HG03139 (cell line): ENCODE data around the gene ARFGAP1.

Source experiments
- ATAC-seq: cut with Tn5 transposase; IDR thresholded peaks from one replicate; pipeline ENCODE4 v1.9.1; 2021; ENCODE audit not compliant: unreplicated experiment

ARFGAP1 gene

DNA sequence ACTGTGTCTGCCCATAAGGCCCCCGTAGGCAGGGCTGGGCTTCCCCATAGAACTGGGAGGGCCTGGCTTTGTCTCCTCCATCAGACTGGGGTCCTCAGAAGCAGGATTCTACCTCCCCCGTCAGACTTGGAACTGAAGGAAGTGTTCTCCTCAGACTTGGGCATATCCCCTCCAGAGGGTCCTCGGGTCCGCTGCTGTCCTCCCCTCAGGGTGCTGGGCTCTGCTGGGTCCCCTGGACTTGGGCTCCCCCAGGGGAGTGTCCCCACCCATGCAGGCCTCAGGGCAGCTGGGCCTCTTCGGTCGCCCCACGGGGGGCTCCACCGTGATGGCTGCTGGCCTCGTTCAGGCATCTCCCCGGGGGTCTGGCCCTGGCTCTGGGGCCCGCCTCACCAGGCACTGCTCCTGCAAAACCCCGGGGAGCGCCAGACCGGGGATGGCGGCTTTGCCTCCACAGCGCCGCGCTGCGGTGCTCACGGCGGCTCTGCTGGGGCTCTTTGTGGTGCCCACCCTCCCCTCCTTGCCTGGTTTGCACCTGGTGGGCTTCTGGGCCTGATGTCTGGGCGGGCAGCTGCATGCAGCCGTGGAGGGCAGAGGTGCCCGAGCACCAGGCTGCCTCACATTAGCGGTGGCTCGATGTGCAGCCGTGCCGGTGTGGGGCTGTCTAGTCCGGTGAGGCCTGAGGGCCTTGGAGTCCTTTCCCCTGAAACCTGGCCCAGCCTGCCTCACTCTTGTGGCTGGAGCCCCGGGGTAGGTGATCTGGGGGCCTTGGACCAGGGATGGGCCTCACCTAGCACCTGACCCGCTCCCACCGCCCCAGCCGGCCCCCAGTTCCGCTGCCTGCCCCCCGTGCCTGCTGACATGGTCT, 34.3 kb downstream of the ARFGAP1 start:
- ATAC-seq: no peak

DNA sequence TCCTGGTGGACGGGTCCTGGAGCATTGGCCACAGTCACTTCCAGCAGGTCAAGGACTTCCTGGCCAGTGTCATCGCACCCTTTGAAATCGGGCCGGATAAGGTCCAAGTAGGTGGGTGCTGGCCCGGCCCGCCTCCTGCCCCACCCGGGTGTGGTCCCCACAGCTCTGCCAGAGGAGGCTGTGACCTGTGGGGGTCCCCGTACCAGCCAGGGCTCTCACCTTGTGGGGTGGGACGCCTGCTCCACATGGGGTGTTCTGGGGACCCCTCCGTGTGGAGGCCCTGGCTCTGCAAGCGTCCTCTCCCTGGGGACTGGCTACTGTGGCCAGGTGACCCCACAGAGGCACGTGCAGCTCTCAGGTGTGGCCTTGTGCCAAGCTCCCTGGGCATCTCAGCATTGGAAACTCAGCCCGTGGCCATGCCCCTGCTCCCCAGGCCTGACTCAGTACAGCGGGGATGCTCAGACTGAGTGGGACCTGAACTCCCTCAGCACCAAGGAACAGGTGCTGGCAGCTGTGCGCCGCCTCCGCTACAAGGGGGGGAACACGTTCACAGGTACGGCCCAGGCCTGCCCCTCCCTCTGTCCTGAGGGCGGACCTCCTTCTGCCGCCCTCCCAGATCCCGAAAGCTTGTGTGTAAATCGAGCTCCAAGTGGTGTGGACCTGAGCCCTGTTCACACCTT, 35.1 kb downstream of the ARFGAP1 start:
- ATAC-seq: no peak

DNA sequence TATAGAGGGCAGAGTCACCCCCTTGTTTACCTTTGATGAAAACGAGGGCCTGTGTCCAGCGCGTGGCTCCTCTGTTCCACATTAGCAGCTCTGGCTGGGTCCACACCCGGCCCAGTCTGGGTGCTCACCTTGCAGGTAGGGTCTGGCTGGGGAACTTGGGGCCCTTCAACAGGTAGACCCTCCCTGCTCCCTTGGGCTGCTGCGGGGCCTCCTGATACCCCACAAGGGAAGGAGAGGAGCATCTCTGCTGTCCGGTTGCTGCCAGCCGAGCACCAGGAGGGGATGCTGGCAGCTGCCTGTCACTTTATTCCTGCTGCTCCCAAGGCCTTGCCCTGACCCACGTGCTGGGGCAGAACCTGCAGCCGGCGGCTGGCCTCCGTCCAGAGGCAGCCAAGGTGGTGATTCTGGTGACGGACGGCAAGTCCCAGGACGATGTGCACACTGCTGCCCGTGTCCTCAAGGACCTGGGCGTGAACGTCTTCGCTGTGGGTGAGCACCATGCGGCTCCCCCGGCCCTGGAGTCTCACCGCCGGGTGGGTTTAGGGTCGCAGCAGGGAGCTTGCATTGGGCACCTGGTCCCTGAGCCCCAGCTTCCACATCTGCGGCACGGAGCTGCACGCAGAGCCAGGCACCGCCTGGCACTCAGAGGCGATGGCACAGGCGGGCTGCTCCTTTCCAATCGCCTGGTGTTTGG, 35.8 kb downstream of the ARFGAP1 start:
- no peak for ATAC-seq

DNA sequence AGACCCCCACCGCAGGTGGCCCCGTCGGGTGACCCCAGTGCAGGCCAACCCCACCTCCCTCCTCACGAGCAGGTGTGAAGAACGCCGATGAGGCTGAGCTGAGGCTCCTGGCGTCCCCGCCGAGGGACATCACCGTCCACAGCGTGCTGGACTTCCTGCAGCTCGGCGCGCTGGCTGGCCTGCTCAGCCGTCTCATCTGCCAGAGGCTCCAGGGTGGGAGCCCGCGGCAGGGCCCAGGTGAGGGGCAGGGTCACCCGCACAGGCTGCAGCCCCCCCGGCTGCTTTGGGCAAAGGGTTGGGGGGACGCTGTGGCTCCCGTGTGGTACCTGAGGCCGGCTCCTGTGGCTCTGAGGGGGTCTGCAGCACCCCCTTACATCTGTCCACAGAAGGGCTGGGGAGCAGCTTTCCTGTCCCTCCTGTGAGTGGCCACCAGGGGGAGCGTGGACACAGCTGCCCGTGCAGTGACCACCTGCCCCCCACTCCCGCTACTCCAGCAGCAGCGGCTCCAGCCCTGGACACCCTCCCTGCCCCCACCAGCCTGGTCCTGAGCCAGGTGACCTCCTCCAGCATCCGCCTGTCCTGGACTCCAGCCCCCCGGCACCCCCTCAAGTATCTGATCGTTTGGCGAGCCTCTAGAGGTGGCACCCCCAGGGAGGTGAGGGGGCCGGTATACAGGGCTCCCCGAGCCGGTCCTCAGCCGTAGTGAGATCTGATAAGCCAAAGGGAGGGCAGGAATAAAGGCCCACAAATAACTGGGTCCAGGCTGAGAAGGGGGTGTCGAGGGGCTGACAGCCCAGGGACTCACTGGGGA, 36.9 kb downstream of the ARFGAP1 start:
- no peak for ATAC-seq

DNA sequence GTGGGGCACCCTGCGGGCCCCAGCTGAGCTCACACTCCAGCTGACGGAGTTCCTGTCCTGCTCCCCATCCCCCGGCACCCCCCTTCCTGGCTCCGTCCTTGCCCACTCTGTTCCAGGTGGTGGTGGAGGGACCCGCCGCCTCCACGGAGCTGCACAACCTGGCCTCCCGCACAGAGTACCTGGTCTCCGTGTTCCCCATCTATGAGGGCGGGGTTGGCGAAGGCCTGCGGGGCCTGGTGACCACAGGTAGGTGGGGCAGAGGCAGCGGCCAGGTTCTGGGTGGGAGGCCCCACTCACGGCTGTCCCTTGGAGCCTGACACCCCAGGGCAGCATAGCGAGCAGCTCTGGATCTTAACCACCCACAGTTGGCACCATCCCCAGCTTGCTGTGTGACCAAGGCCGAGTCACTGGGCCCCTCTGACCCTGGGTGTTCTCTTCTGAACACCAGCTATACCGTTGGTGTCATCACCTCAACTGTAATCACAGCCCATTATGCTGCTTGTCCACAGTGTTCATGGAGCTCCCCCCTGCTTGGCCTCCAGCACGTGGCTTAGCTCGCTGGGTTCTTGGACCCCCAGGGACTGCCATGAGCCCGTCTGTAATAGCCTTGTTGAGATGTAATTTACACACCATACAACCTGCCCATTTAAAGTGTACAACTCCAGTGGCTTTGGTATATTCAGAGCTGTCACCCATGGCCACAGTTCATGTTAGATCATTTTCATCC, 37.8 kb downstream of the ARFGAP1 start:
- ATAC-seq: no peak

DNA sequence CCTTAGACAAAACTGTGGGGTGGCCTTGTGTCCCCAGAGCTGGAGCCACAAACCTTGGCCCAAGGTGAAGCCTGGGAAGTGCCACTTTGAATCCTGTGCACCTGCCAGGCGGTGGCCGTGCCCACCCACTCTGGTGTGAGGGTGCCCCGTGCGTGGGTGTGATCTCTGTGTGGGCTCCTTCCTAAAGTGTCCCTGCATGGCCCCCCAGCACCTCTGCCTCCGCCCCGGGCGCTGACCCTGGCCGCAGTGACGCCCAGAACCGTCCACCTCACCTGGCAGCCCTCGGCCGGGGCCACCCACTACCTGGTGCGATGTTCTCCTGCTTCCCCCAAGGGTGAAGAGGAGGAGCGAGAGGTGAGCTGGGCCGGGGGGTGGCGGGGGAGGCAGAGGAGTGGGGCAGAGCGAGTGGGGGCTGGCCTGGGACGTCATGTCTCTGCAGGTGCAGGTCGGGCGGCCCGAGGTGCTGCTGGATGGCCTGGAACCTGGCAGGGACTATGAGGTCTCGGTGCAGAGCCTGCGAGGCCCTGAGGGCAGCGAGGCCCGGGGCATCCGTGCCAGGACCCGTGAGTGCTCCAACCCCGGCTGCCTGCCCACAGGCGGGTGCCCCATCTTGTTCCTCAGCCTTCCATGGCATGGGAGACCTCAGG, 38.7 kb downstream of the ARFGAP1 start:
- no peak for ATAC-seq

DNA sequence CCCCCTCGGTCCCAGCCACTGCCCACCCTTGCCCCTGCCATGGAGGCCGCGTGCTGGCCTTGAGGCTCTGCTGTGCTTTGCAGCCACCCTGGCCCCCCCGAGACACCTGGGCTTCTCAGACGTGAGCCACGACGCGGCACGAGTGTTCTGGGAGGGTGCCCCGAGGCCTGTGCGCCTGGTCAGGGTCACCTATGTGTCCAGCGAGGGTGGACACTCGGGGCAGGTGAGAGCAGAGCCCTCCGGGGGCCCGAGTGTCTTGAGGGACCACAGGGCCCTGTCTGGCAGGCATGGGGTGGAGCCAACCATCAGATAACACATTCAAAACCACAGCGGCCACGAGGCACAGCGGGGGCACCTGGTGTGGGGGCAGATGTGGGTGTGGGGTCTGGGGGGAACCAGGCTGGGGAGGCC, 39.2 kb downstream of the ARFGAP1 start:
- ATAC-seq: no peak

DNA sequence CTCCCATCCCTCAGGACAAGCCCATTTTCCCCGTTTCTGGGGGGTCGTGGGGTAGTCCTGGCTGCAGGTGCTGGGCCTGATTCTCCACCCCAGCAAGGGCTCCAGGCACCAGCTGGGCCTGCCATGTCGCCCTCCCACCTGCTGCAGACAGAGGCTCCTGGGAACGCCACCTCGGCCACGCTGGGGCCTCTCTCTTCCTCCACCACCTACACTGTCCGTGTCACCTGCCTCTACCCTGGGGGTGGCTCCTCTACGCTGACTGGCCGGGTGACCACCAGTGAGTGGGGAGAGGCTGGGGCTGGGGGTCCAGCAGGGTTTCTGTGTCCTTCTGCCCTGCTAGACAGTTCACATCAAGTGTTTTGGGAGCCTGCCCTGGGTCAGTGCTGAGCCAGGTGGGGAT, 39.7 kb downstream of the ARFGAP1 start:
- ATAC-seq: no peak

DNA sequence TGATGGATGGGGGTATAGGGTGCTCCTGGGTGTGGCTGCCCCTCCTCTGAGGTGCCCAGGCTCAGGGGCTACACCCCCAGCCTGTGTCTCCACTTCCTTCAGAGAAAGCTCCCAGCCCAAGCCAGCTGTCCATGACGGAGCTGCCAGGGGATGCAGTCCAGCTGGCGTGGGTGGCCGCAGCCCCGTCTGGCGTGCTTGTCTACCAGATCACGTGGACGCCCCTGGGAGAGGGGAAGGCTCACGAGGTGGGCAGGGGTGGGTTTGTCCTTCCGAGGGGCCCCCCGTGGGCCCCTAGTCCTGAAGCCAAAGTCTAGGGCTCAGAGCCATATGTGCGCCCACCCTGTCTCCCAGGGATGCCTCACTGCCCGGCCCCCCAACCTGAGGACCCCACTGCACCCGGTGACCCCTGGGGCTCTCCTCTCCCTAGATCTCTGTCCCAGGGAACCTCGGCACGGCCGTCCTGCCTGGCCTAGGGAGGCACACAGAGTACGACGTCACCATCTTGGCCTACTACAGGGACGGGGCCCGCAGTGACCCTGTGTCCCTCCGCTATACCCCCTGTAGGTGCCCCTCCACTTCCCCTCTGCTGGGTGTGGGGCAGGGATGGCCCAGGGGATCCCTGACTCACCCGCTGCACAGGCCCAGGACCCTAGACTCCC, 40.2 kb downstream of the ARFGAP1 start:
- ATAC-seq: no peak

DNA sequence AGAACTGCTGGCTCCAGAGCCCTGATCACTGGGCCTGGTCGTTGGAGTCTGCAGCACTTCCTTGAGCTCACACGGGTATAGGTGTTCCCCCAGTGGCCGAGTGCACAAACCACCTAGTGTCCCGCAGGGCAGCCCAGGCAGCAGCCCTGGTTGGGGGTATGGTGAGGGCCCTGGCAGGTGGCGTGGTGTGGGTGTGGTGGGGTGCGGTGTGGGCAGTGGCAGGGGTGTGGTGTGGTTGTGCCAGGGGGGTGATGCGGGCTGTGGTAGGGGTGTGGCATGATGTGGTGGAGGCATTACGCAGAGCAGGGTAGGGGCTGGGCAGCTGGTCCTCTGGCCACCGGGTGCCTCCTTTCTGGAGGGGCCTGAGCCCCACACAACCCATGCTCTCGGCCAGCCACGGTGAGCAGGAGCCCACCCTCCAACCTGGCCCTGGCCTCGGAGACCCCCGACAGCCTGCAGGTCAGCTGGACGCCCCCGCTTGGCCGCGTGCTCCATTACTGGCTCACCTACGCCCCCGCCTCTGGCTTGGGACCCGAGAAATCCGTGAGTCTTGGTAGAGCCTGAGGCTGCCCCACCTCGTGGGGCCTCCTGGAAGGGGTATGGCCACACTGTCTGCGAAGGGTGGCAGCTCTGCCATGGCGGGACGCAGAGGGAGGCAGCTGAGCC, 40.9 kb downstream of the ARFGAP1 start:
- no peak for ATAC-seq

DNA sequence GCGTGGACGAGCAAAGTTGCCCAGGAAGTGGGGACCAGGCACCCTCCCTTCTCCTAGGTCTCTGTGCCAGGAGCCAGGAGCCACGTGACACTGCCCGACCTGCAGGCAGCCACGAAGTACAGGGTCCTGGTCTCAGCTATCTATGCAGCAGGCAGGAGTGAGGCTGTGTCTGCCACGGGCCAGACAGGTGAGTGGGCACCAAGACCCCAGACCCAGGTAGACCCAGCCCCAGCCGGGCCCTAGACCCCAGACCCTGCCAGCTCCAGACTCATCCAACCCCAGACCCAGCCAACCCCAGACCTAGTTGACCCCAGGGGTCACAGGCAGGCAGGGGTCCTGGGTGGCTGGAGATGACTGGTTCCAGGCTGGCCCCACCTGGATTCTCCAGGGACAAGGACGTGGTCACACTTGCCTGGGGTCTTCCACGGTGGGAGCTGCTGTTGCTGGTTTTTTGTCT, 41.4 kb downstream of the ARFGAP1 start:
- no peak for ATAC-seq

DNA sequence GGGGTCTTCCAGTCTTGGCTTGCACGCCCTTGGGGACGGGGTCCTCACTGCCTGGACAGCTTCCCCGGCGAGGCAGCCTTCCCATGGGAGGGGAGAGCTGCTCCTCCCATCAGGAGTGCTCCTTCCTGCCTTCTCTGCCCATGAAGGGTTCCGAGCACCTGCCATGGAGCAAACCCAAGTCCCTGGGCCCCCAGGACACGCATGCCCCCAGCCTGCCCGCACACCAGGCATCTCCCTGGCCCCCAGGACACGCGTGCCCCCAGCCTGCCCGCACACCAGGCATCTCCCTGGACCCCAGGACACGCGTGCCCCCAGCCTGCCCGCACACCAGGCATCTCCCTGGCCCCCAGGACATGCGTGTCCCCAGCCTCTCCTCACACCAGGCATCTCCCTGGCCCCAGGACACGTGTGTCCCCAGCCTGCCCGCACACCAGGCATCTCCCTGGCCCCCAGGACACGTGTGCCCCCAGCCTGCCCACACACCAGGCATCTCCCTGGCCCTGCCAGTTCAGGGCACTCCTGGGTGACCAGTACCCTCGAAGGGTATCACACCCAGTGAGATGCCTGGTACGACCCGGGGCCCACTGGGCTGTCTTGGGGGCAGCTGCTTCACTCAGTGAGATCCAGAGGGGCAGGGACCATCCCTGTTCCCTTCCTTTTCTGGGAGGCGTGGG, 42.1 kb downstream of the ARFGAP1 start:
- no peak for ATAC-seq

DNA sequence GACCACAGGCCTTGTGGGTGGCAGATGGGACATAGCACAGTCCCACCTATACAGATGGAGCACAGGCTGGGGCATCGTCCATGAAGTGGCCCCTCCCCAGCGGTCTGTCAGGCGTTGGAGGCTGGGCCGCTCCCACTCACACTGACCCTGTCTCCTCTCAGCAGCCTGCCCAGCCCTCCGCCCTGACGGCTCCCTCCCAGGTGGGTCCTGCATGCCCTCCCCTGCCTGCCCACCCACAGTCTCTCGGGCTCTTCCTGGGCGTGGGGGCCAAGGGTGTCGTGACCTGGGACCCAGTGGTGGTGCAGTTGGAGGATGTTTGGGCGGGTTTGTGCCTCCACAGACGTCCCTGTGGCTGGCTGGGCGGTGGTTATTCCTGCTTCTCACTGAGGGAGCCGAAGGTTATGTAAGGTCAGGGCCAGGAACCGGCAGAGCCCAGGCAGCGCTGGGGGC, 42.7 kb downstream of the ARFGAP1 start:
- no peak for ATAC-seq

DNA sequence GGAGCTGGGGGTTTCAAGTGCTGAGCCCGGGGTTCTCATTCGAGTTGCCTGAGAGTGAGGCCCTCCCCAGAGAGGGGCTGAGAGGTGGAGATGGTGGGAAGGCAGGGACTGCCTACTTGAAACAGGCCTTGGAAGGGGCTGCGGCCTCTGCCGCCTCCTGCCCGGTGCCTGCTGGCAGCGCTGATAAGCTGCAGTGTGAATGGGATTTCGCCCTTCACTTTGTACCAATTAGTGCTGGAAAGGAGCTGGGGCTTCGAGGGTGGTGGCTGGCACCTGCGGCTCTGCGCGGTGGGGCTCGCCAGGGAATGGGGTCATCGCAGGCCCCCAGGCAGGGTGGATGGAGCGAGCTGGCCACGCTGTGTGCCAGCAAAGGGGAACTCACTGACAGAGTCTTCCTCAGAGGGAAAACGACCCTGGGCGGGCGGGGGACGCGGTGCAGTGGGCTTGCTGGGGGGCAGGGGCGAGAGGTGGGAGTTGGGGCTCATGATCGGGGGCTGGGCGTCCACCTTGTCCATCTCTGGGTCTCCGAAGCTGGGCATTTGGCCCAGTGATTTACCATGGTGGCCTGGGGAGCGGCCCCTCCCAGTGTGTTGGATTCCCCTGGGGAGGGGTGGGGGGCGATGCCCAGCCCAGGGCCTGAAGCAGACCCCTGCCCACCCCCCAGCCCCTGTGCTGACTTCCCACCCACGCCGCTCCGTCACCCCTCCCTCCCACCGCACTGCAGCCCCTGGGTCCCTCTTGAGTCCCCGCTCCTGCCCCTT, 43.3 kb downstream of the ARFGAP1 start:
- no peak for ATAC-seq

DNA sequence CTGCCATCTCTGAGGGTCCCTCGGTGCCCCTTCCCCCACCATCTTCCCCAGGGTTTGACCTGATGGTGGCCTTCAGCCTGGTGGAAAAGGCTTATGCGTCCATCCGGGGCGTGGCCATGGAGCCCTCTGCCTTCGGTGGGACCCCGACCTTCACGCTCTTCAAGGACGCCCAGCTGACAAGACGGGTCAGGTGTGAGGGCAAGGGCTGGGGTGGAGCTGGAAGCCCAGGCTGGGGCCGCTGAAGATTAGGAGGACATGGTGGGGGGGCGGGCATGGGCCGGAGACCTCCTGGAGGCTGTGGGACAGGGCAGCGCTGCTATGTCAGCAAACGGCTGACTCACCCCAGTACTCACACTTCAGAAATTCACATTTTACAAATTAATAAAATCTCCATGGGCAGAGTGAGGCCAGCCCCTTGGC, 43.9 kb downstream of the ARFGAP1 start:
- no peak for ATAC-seq

DNA sequence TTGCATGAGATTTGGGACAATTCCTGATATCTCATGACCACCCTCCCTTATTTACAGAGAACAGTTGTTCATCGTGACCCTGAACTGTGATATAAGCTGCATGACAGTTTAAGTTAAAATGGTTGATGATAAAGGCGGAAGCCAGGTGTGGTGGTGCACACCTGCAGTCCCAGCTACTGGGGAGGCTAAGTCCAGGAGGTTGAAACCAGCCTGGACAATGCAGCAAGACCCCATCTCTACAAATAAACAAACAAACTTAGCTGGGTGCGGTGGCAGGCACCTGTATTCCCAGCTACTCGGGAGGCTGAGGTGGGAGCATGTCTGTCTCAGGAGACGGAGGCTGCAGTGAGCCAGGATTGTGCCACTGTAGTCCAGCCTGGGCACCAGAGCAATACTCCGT, 44.4 kb downstream of the ARFGAP1 start:
- ATAC-seq: no peak

DNA sequence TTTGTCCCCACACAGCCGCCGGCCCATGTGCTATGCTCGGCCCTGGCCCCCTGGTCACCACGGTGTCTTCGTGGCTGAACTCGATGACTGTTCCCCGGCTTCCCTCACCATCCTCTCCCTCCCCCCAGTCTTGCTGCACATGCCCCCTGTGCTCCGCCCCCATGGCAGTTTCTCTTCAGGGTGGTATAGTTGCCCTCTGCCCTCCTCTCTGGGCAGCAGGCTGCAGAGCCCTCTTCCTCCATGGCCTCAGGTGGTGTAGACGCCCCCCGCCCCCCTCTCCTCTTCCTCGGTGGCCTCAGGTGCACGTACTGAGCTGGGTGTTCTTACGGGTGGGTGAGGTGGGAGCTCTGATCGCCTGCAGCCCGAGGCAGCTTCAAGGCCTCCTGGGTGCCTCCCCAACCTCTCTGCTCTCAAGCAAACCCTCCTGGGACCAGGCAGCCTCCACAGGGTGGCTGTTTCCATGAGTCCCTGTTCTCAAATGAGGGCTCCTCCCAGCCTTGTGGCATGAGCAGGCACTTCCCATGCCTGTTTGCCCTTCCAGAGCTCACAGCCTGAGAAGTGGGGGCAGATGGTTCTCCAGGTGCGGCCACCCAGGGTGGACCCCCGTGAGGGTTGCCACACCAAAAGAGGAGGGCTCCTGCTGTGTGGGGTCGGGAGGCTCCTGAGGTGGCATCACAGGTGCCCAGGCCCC, 45.1 kb downstream of the ARFGAP1 start:
- ATAC-seq: no peak
